SJSA1 (cell line): ENCODE measurements around the gene EMID1. TPM values are rescaled to one million over a fixed set of nuclear protein-coding genes. Genes with fewer than 3 reads are reported as not detected.

Source experiments
- DNase-seq, 2 experiments: peaks; one replicate each; pipeline ENCODE4 v3.0.0-alpha.2; 2015 to 2020; ENCODE audit warnings: low spot score in 2 of 2, low read depth in 1 of 2
- H3K27ac ChIP-seq: fragments of 250-450 bp; sonication (Bioruptor Pico); 2 replicates; pipeline ENCODE4 v1.5.1; 2020; ENCODE audit warnings: mild to moderate bottlenecking, moderate library complexity
- H3K27me3 ChIP-seq: fragments of 250-450 bp; sonication (Bioruptor Pico); replicated peaks from 2 replicates; pipeline ENCODE4 v1.5.1; 2020; ENCODE audit warnings: mild to moderate bottlenecking, moderate library complexity
- H3K36me3 ChIP-seq: fragments of 250-450 bp; sonication (Bioruptor Pico); 2 replicates; pipeline ENCODE4 v1.5.1; 2020; ENCODE audit warnings: mild to moderate bottlenecking
- H3K4me1 ChIP-seq: fragments of 250-450 bp; sonication (Bioruptor Pico); replicated peaks from 2 replicates; pipeline ENCODE4 v1.6.1; 2021; ENCODE audit warnings: mild to moderate bottlenecking
- H3K4me3 ChIP-seq: fragments of 250-450 bp; sonication (Bioruptor Pico); 2 replicates; pipeline ENCODE4 v1.5.1; 2020; ENCODE audit warnings: mild to moderate bottlenecking
- H3K9me3 ChIP-seq: fragments of 250-450 bp; sonication (Bioruptor Pico); replicated peaks from 2 replicates; pipeline ENCODE4 v1.5.1; 2020; ENCODE audit warnings: mild to moderate bottlenecking
- total RNA-seq: library from RNA; depleted of rRNA; stranded (reverse); fragments of >200 nt; shearing (Covaris generic); gene quantifications from 2 replicates; pipeline ENCODE4 v1.2.3, GENCODE V29; 2014

Gene EMID1
- total RNA-seq, 1 experiment from 2014 or later, result 45.6 TPM

DNA sequence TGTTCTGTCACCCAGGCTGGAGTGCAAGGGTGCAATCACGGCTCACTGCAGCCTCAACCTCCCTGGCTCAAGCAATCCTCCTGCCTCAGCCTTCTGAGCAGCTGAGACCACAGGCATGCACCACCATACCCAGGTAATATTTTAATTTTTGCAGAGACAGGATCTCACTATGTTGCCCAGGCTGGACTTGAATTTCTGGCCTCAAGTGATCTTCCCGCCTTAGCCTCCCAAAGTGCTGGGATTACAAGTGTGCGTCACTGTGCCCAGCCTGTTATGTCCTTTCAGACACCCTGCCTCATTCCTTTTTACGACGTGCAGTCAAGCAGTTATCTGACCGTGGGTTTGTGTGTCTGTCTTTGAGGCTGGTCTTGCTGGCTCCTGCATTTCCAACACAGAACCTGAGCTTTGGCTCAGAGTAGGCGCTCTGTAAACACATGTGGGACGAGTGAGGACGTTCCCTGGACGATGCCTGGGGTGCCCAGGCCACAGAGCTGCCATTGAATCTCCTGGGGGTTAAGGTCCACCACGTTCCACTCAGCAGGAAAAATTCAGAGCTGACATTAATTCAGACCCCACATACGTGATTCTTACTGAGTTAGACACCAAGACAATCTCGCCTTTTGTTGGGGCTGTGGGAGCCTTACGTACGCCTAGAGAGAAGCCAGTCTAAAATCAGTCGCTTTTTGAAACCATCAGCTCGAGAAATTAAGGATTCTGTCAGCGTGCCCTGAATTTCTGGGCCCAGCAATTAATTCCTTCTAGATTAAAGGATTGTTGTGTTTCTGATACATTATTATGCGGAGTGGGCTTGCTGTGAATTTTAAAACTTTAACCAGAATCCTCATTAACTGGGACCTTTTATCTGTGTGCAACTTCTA, 21.5 kb upstream of the EMID1 start:
- H3K4me3 ChIP-seq, result no peak overlapping the region
- no peak overlapping the region for H3K27ac ChIP-seq
- peaks cover 14% of the 10 kb centered on the region for H3K4me1 ChIP-seq
- DNase-seq, result no peak
- no peaks in the 10 kb centered on the region for H3K9me3 ChIP-seq
- no peaks in the 10 kb centered on the region for H3K27me3 ChIP-seq
- H3K36me3 ChIP-seq, result peaks cover 2% of the 10 kb centered on the region; the same call in 1 of the 2 replicates

DNA sequence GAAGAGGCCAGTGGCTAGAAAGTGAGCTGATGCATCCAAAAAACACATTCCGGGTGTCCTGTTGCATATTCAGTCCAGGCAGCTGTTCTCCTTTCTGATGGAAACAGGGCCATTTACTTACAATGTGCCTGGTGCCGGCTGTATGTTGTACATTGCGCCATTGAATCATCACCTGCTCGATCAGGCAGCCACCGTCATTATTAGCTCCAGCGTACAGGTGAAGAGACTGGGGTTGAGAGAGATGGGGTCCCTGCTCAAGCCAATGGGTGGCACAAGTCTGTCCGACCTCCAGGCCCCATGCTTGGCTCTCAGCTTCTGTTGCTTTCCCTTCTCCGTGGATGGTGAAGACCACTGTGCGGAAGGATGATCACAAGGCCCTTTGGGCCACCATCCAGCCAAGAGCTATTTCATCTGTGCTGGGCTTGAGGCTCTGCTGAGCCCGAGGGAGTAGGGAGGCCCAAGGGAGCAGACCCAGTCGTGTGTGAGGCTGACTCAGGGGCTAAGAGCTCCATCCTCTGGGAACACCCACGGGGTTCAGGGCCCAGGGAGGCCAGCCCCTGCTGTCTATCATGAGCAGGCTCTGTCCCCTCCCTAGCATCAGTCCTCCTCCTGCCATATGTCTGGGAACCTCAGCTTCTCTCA, 20.7 kb upstream of the EMID1 start:
- Histone ChIP-seq H3K27me3 (no peaks in the 10 kb centered on the region), H3K4me1 (peaks cover 14% of the 10 kb centered on the region), H3K27ac (no peak overlapping the region), H3K4me3 (no peak overlapping the region), H3K9me3 (no peaks in the 10 kb centered on the region), H3K36me3 (peaks cover 2% of the 10 kb centered on the region; the same call in 1 of the 2 replicates)
- no peak for DNase-seq

DNA sequence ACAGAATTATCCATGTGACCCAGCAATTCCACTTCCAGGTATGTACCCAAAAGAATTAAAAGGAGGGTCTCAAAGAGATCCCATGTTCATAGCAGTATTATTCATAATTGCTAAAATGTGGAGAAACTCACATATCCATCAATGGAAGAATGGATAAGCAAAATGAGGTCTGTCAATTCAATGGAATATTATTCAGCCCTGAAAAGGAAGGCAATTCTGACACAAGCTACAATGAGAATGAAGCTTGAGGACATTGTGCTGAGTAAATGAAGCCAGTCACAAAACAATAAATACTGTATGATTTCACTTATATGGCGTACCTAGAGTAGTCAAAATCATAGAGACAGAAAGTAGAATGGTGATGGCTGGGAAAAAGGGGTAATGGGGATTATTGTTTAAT, 19.4 kb upstream of the EMID1 start:
- Histone ChIP-seq H3K4me1 (peaks cover 14% of the 10 kb centered on the region), H3K4me3 (no peak overlapping the region), H3K27me3 (no peaks in the 10 kb centered on the region), H3K9me3 (no peaks in the 10 kb centered on the region), H3K27ac (no peak overlapping the region), H3K36me3 (no peaks in the 10 kb centered on the region)
- no peak for DNase-seq

DNA sequence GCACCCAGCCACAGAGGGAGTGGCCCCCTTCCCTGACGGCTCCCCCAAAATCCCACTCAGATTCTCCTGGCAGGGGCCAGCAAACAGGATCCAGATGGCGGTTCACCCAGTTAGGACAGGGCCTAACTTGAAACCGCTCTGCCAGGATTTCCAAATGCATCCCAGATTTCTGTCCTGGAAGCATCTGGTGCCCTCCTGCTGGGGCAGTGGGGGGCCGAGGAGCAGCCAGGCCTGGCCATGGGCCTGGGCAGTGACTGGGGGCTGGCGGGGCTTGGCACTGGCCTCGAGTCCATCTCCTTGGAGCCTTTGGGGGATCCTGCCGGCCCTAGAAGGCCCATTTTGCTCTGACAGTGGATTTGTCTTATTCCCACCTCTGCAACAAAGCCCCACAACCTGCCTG, 17.9 kb upstream of the EMID1 start:
- Histone ChIP-seq H3K36me3 (no peaks in the 10 kb centered on the region), H3K27ac (no peak overlapping the region), H3K4me3 (no peak overlapping the region), H3K4me1 (peaks cover 7% of the 10 kb centered on the region; the same call in 1 of the 2 replicates), H3K9me3 (no peaks in the 10 kb centered on the region), H3K27me3 (no peaks in the 10 kb centered on the region)
- no peak for DNase-seq

DNA sequence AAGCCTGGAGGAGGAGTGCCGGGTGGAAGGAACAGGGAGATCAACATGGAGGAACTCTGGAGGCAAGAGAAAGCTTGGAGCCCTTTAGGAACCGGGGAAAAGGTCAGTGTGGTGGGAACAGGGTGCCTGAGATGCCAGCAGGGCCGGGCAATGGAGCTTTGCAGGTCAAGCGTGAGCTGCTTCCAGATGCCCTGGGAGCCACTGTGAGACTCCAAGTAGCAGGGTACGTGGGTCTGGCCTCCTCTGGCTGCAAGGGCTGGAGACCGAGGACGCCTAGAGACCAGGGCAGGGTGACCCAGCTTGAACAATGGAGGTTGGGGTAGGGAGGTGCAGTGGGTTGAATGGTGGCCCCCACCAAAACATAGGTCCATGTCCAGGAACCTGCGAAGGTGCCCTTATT, 15.6 kb upstream of the EMID1 start:
- Histone ChIP-seq H3K4me3 (no peak overlapping the region), H3K36me3 (no peaks in the 10 kb centered on the region), H3K9me3 (no peaks in the 10 kb centered on the region), H3K27me3 (no peaks in the 10 kb centered on the region), H3K27ac (no peak overlapping the region), H3K4me1 (peaks cover 3% of the 10 kb centered on the region; the same call in 1 of the 2 replicates)
- no peak for DNase-seq

DNA sequence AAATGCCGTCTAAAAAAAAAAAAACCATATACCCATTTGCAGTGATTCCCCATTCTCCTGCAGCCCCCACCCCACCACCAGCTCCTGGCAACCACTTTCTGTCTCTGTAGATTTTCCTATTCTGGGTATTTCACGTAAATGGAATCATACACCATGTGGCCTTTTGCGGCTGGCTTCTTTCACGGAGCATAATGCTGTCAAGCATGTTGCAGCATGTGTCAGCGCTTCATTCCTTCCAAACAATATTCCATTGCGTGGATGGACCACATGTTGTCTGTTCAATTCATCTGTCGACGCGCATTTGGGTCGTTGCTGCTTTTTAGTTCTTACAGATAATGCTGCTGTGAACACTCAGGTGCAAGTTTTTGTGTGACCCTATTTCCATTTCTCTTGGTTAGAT, 14.8 kb upstream of the EMID1 start:
- Histone ChIP-seq H3K4me1 (no peaks in the 10 kb centered on the region), H3K36me3 (peaks cover 2% of the 10 kb centered on the region; the same call in 1 of the 2 replicates), H3K4me3 (no peak overlapping the region), H3K27ac (no peak overlapping the region), H3K27me3 (no peaks in the 10 kb centered on the region), H3K9me3 (no peaks in the 10 kb centered on the region)
- DNase-seq, result no peak

DNA sequence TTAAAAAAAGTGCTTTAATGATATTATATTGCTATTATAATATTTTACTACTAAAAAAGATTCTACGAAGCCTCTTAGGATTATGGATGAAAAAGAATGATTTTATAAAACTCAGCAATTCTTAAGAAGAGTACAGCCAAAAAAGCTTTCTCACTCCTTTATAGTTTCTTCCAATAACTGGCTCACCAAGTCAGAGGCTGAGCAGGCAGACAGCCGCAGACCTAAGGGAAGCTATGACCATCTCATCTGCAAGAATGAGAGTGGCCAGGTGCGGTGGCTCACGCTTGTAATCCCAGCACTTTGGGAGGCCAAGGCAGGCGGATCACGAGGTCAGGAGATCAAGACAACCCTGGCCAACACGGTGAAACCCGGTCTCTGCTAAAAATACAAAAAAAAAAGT, 12.7 kb upstream of the EMID1 start:
- Histone ChIP-seq H3K27me3 (no peaks in the 10 kb centered on the region), H3K27ac (no peak overlapping the region), H3K4me1 (no peaks in the 10 kb centered on the region), H3K36me3 (peaks cover 7% of the 10 kb centered on the region), H3K4me3 (no peak overlapping the region), H3K9me3 (no peaks in the 10 kb centered on the region)
- no peak for DNase-seq

DNA sequence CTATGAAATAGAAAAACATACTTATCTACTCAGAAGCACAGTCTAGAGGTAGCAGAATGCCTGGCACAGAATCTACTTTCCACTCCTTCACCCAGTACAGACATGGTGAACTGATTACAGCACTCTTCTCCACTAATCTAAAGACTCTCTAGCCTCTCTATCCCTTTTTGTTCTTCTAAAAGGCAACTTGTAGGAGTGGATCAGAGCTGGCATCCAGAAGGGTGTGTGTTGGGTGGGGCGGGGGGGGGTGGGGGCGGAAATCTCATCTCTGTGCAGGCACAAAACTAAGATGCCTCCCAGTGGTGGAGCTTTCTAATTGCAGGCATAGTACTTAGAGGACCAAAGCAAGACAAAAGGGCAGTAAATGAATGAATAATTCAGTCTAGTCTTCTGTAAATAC, 11.5 kb upstream of the EMID1 start:
- no peak for DNase-seq
- H3K27me3 ChIP-seq, result no peaks in the 10 kb centered on the region

DNA sequence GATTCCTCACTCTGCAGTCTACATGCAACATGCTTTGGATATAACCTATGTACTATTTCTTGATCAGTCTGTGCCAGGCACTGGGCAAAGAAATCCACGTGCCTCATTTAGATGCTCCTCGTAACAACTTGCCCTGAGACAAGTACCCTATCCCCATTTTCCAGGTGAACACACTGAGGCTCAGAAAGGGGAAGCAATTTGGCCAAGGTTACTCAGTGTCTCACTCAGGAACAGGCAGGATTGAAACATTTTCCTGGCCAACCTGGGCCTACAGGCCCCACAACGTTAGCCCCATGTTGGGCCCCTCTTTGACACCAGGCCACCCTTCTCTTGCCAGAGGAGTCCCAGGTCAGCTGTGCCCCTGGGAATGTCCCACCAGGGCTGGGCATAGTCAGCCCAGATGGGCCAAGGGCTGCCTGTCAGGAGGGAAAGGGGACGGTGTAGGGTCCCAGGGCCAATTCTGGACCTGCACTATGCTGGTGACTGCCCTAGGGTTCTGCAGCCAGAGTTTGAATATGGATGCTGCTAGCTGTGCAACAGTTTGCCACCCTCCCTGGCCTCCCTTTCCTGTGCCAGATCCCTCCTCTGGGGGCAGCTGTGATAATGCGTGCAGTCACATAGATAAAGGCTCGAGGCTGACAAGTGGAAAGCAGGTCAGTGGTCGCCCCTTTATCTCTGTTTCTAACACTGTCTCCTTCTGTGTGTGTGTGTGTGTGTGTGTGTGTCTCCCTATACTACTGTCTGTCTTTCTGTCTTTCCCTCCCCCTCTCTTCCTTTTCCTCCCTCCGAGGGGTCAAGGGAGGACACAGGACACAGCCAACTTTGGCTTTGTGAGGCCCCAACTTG, 10.4 kb upstream of the EMID1 start:
- no peak overlapping the region for H3K4me3 ChIP-seq
- H3K4me1 ChIP-seq, result peaks cover 16% of the 10 kb centered on the region
- H3K27me3 ChIP-seq, result no peaks in the 10 kb centered on the region
- H3K27ac ChIP-seq, result no peak overlapping the region
- H3K9me3 ChIP-seq, result no peaks in the 10 kb centered on the region
- H3K36me3 ChIP-seq, result peaks cover 20% of the 10 kb centered on the region
- DNase-seq, result no peak

More for the DNA sequence above, 11.5 kb upstream of the EMID1 start:
- Histone ChIP-seq H3K36me3 (peaks cover 11% of the 10 kb centered on the region), H3K27ac (no peak overlapping the region), H3K4me3 (no peak overlapping the region), H3K9me3 (no peaks in the 10 kb centered on the region), H3K4me1 (peaks cover 4% of the 10 kb centered on the region)

DNA sequence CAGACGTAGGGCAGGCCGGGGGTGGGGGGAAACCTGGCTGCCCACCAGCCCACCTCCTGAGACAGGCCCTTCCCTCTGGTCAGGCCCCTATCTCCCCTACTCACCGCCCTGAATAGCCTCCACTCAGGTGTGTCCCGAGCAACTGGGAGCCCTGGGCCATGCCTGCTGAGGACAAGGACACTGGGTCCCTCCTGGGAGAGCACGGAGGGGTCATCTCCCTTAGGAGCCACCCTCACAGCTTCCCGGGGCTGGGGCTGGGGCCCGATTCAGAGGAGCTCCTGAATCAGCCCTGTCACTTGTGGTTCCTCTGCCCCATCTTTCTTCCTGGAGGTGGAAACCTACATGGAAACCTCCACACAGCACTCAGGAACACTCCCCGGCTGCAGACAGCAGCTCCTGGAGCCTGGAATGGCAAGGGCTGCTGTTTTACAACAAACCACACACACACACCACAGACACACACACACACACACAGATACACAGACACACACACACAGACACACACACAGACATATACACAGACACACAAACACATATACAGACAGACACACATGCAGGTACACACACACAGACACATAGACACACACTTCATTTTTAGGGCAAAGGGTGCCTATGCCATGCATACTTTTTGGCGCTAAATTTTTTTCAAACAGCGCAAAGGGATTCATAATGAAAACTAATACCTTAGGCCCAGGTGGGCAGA, 9.6 kb upstream of the EMID1 start:
- H3K4me1 ChIP-seq, result peaks cover 24% of the 10 kb centered on the region
- H3K27me3 ChIP-seq, result no peaks in the 10 kb centered on the region
- H3K4me3 ChIP-seq, result no peak overlapping the region
- H3K9me3 ChIP-seq, result no peaks in the 10 kb centered on the region
- peaks cover 20% of the 10 kb centered on the region for H3K36me3 ChIP-seq
- no peak overlapping the region for H3K27ac ChIP-seq
- no peak for DNase-seq

DNA sequence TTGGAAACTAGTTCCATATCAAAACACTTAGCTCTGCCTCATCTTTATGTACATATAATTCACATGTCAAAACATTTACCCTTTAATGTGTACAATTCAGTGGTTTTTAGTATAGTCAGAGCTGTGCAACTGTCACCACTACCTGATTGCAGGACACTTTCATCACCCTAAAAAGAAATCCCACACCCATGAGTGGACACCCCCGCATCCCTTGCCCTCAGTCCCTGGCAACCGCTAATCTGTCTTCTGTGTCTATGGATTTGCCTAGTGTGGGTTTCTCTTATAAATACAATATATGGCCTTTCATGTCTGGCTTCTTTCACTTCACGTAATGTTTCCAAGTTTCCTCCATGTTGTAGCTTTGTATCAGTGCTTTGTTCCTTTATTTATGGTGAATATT, 8.6 kb upstream of the EMID1 start:
- no peak overlapping the region for H3K27ac ChIP-seq
- H3K4me3 ChIP-seq, result no peak overlapping the region
- H3K27me3 ChIP-seq, result no peaks in the 10 kb centered on the region
- H3K36me3 ChIP-seq, result peaks cover 20% of the 10 kb centered on the region
- H3K9me3 ChIP-seq, result no peaks in the 10 kb centered on the region
- DNase-seq, result no peak
- peaks cover 33% of the 10 kb centered on the region for H3K4me1 ChIP-seq

DNA sequence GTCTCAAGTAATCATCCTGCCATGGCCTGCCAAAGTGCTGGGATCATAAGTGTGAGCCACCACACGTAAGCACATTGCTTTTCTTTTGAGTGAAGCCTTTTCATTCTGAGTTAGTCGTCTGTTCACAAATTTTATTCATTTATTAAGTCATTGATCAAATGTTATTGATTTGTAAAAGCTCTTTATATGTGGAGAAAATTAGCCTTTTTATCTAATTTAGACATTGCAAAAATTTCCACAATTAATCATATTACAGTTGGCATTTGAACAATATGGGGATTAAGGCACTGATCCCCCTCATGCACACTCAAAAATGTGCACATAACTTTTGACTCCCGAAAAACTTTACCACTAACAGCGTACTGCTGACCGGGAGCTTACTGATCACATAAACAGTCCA, 7.5 kb upstream of the EMID1 start:
- H3K27me3 ChIP-seq, result no peaks in the 10 kb centered on the region
- no peaks in the 10 kb centered on the region for H3K9me3 ChIP-seq
- DNase-seq, result no peak
- H3K36me3 ChIP-seq, result peaks cover 20% of the 10 kb centered on the region
- no peak overlapping the region for H3K4me3 ChIP-seq
- H3K27ac ChIP-seq, result no peak overlapping the region
- peaks cover 43% of the 10 kb centered on the region for H3K4me1 ChIP-seq

DNA sequence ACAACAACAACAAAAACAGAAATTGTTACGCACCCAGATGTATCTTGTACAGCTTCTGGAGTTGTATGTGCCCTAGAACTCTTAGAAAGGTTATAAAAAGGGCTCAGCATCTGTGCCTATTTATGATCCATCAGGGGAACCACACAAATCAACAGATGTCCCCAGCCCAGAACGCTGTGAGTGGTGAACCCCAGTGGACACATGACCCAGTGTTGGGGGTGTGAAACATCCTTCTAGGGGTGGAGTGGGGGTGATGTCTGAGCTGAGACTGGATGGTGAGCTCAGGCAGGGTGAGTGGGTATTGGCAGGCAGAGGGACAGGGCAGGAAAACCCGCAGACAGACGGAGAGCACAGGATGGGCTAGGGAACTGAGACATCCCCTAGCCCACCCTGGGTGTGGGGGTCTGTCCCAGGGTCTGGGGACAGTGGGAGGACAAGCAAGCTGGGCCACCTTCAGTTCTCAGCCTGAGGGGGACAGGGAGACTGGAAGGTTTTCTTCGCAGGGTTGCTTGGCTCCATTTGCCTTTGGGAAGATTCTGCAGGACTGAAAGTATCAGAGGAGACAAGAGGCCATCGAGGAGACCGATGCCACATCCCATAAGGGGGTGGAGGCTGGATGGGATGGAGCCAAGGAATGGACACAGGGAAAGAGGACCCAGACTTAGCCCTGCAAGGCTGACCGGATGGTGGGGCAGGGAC, 5.8 kb upstream of the EMID1 start:
- Histone ChIP-seq H3K36me3 (peaks cover 20% of the 10 kb centered on the region), H3K4me1 (peaks cover 59% of the 10 kb centered on the region), H3K27me3 (no peaks in the 10 kb centered on the region), H3K4me3 (no peak overlapping the region), H3K27ac (peak overlapping the region; percentile 46), H3K9me3 (no peaks in the 10 kb centered on the region)
- no peak for DNase-seq
